Upper lobe of right lung (tissue), 1 donor: ENCODE results near the gene DPH2. TPM values are rescaled to one million over a fixed set of nuclear protein-coding genes. Genes with fewer than 3 reads are reported as not detected.

Experiments used
- ATAC-seq: fragments of 200-7000 bp; cut with Tn5 transposase; one replicate; pipeline ENCODE4 v1.9.1; 2020; ENCODE audit warnings: mild to moderate bottlenecking, moderate library complexity
- DNase-seq: peaks from one replicate; pipeline ENCODE4 v3.0.0-alpha.2; 2020
- H3K27ac ChIP-seq: fragments of 200-600 bp; one replicate; pipeline ENCODE4 v1.8.0; 2022
- H3K27me3 ChIP-seq: fragments of 200-600 bp; one replicate; pipeline ENCODE4 v1.8.0; 2022; ENCODE audit warnings: mild to moderate bottlenecking
- H3K36me3 ChIP-seq: fragments of 200-600 bp; one replicate; pipeline ENCODE4 v1.8.0; 2022
- H3K4me1 ChIP-seq: fragments of 200-600 bp; one replicate; pipeline ENCODE4 v1.8.0; 2022
- H3K4me3 ChIP-seq: fragments of 200-600 bp; one replicate; pipeline ENCODE4 v1.8.0; 2022; ENCODE audit warnings: mild to moderate bottlenecking
- H3K9me3 ChIP-seq: fragments of 200-600 bp; one replicate; pipeline ENCODE4 v1.8.0; 2022
- intact Hi-C: fragments of 100-400 bp; cut with DNase I; formaldehyde crosslinking; loops from one replicate; pipeline ENCODE4 v1.11.0; 2022
- total RNA-seq: library from RNA; stranded (reverse); fragmentation: NEBNext Ultra II Directional; extraction: Animal tissue kit (Norgen Biotek cat#: 25700); gene quantifications from one replicate; pipeline ENCODE4 v1.2.1, GENCODE V29; 2021
- TF ChIP-seq, protein P1 (sequence below): fragments of 200-600 bp; IDR thresholded peaks from one replicate; pipeline ENCODE4 v1.8.0; 2022; ENCODE audit warnings: antibody characterized with exemption
- donor health status: DM: no; HTN: yes; CAD: no; lungs with severe emphysema.

The DPH2 gene
- total RNA-seq, 1 donor from 2014 or later: 18.8 TPM

DNA sequence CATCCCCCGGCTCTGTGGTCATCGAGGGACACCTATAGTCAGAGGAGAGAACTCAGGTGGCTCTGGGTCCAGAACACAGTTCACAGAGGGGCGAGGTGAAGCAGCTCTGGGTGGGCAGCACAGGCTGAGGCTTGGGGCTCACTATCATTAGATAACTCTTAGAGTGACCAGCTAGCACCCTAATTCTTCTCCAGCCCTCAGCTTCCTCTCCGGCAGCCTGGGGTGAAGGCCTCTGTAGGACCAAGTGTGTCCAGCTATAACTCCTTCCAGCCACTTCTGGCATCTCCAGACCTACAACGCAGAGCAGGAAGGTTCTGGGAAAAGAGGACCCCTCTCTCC, 34.9 kb upstream of the DPH2 start:
- peaks cover 23% of the 10 kb centered on the region for H3K4me1 ChIP-seq
- TF ChIP-seq, protein P1, sequence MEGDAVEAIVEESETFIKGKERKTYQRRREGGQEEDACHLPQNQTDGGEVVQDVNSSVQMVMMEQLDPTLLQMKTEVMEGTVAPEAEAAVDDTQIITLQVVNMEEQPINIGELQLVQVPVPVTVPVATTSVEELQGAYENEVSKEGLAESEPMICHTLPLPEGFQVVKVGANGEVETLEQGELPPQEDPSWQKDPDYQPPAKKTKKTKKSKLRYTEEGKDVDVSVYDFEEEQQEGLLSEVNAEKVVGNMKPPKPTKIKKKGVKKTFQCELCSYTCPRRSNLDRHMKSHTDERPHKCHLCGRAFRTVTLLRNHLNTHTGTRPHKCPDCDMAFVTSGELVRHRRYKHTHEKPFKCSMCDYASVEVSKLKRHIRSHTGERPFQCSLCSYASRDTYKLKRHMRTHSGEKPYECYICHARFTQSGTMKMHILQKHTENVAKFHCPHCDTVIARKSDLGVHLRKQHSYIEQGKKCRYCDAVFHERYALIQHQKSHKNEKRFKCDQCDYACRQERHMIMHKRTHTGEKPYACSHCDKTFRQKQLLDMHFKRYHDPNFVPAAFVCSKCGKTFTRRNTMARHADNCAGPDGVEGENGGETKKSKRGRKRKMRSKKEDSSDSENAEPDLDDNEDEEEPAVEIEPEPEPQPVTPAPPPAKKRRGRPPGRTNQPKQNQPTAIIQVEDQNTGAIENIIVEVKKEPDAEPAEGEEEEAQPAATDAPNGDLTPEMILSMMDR: no peak

DNA sequence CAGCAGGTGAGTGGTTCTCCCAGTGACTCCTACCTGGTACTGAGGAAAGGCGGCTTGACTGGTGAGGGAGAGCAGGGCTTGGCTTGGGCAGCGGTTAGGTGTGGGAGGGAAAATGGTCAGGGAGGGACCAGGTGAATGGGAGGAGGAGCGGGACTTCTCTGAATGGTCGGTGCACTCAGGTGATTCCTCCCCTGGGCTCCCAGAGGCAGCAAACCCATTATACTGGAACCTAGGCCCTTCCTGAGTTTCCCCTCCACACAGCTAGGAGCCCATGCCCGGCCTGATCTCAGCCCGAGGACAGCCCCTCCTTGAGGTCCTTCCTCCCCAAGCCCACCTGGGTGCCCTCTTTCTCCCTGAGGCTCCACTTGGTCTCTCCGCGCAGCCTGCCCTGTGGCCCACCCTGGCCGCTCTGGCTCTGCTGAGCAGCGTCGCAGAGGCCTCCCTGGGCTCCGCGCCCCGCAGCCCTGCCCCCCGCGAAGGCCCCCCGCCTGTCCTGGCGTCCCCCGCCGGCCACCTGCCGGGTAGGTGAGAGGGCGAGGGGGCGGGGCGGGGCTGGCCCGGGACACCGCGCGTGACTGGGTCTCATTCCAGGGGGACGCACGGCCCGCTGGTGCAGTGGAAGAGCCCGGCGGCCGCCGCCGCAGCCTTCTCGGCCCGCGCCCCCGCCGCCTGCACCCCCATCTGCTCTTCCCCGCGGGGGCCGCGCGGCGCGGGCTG, 33.9 kb upstream of the DPH2 start:
- DNase-seq: no peak
- no peak for ATAC-seq
- Histone ChIP-seq H3K4me1 (peaks cover 23% of the 10 kb centered on the region), H3K27me3 (peaks cover 21% of the 10 kb centered on the region), H3K9me3 (no peaks in the 10 kb centered on the region), H3K27ac (no peak overlapping the region), H3K36me3 (no peaks in the 10 kb centered on the region), H3K4me3 (peak overlapping the region; percentile 42)
- intact Hi-C loops: loop anchor here (5.0 kb wide), 1 partner anchor 169 kb away; no protein-coding TSS in a partner anchor
- TF ChIP-seq, protein P1: no peak

More for the DNA sequence above, 34.9 kb upstream of the DPH2 start:
- H3K27me3 ChIP-seq: peaks cover 21% of the 10 kb centered on the region
- DNase-seq: no peak
- H3K9me3 ChIP-seq: no peaks in the 10 kb centered on the region
- no peaks in the 10 kb centered on the region for H3K36me3 ChIP-seq
- H3K27ac ChIP-seq: no peak overlapping the region
- H3K4me3 ChIP-seq: no peak overlapping the region
- intact Hi-C loops: loop anchor here (5.0 kb wide), 1 partner anchor 168 kb away; no protein-coding TSS in a partner anchor
- ATAC-seq: no peak

DNA sequence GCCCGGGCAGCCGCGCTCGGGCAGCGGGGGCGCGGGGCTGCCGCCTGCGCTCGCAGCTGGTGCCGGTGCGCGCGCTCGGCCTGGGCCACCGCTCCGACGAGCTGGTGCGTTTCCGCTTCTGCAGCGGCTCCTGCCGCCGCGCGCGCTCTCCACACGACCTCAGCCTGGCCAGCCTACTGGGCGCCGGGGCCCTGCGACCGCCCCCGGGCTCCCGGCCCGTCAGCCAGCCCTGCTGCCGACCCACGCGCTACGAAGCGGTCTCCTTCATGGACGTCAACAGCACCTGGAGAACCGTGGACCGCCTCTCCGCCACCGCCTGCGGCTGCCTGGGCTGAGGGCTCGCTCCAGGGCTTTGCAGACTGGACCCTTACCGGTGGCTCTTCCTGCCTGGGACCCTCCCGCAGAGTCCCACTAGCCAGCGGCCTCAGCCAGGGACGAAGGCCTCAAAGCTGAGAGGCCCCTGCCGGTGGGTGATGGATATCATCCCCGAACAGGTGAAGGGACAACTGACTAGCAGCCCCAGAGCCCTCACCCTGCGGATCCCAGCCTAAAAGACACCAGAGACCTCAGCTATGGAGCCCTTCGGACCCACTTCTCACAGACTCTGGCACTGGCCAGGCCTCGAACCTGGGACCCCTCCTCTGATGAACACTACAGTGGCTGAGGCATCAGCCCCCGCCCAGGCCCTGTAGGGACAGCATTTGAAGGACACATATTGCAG, 33.2 kb upstream of the DPH2 start:
- Histone ChIP-seq H3K4me1 (peaks cover 23% of the 10 kb centered on the region), H3K9me3 (no peaks in the 10 kb centered on the region), H3K27ac (no peak overlapping the region), H3K36me3 (no peaks in the 10 kb centered on the region), H3K4me3 (peak overlapping the region; percentile 42), H3K27me3 (peaks cover 21% of the 10 kb centered on the region)
- DNase-seq: peak; percentile 72
- peak; percentile 46 for ATAC-seq
- intact Hi-C loops: loop anchor here (5.0 kb wide), 1 partner anchor 169 kb away; no protein-coding TSS in a partner anchor
- TF ChIP-seq, protein P1: no peak

DNA sequence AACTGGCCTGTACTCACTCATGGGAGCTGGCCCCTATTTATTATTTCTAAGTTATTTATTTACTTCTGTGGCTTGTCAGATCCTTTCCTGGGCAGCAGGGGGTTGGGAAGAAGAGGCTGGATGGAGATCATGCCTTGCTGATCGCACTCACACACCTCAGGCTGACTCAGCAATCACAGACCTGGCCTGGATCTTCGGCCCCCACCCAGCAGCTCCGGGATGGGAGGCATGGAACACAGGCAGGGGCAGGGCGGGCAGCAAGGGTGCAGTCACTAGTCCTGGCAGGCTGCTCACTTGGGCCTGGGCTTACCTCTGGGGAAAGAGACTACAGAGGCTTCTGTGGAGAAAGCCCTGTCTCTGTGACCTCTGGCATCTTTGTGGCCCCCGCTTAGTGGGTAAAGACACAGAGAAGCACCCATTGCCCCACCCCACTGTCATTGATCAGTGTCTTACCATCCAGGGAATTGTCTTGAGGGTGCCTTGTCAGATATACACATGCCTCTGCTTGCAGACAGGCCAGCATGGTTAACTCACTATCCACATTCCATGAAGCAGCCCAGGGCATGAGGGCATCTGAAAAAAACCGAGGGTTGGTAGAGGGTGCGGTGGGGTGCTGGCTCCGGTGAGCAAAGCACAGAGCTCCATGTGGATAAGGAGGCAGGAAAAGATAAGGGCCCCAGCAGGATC, 32.5 kb upstream of the DPH2 start:
- H3K4me1 ChIP-seq: peaks cover 23% of the 10 kb centered on the region
- H3K27ac ChIP-seq: no peak overlapping the region
- H3K4me3 ChIP-seq: no peak overlapping the region
- no peaks in the 10 kb centered on the region for H3K9me3 ChIP-seq
- H3K27me3 ChIP-seq: peaks cover 21% of the 10 kb centered on the region
- TF ChIP-seq, protein P1: no peak
- ATAC-seq (no peak), DNase-seq (no peak)
- intact Hi-C loops: loop anchor here (5.0 kb wide), 1 partner anchor 170 kb away; no protein-coding TSS in a partner anchor
- H3K36me3 ChIP-seq: no peaks in the 10 kb centered on the region

DNA sequence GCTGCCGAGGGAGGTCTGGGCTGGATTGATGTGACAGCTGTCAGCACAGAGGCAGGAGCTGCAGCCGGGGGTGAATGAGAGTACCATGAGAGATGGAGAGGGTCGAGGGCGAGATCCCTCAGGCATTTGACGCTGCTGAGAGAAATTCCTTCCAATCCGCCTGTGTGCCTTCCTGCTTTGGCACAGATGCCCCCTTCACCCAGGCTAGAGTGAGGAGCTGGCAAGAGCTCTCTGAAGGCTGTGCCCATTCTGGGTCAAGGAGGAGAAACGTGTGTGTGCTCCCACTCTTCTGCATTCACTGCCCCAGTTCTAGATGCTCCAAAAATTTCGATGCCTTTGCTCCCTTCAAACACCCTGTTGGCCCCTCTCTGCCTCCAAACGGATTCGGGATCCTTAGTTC, 31.4 kb upstream of the DPH2 start:
- intact Hi-C loops: loop anchor here (5.0 kb wide), 1 partner anchor 171 kb away; no protein-coding TSS in a partner anchor
- peaks cover 19% of the 10 kb centered on the region for H3K4me1 ChIP-seq
- no peak overlapping the region for H3K4me3 ChIP-seq
- no peaks in the 10 kb centered on the region for H3K36me3 ChIP-seq
- DNase-seq (no peak), ATAC-seq (no peak)
- TF ChIP-seq, protein P1: no peak
- no peaks in the 10 kb centered on the region for H3K9me3 ChIP-seq
- peaks cover 18% of the 10 kb centered on the region for H3K27me3 ChIP-seq
- H3K27ac ChIP-seq: no peak overlapping the region
